Endothelial cell of umbilical vein (primary cell): ENCODE data around the gene ANKRD44. TPM values are rescaled to one million over a fixed set of nuclear protein-coding genes. Genes with fewer than 3 reads are reported as not detected.
A peak's percentile ranks its signal among the peaks of the same experiment; 100 is the strongest.

Source experiments
- BruUV-seq: library from RNA; stranded (reverse); fragments of 400-500 nt; replicated peaks from 2 replicates; lab custom pipeline; 2021; lab: Mats Ljungman, UMichigan
- CTCF ChIA-PET: fragments of 300-600, 350-600 bp; sonication (Branson Sonifier 250); formaldehyde crosslinking; loops from one replicate; lab custom pipeline; 2021; ENCODE audit warnings: antibody characterized with exemption, inconsistent platforms; lab: Charles Lee
- POLR2A ChIA-PET: fragments of 300-600, 350-600 bp; sonication (Branson Sonifier 250); formaldehyde crosslinking; loops from one replicate; lab custom pipeline; 2021; ENCODE audit warnings: antibody characterized with exemption, inconsistent platforms; lab: Charles Lee
- DNase-seq: peaks from one replicate; pipeline ENCODE4 v3.0.0-alpha.2; 2011; ENCODE audit warnings: low read depth, low spot score
- FAIRE-seq: peaks from 2 replicates; lab custom pipeline; 2011; peaks lifted over from hg19 to GRCh38; lab: Jason Lieb, UNC
- H2AFZ ChIP-seq: 2 replicates; pipeline ENCODE4 v1.6.0; 2012; ENCODE audit warnings: low read depth, low read length, control low read depth, inconsistent platforms
- H3K27ac ChIP-seq: 2 replicates; pipeline ENCODE4 v1.5.1; 2011; ENCODE audit warnings: low read depth, mild to moderate bottlenecking, control low read depth, low read length, moderate library complexity; ENCODE audit not compliant: insufficient read depth
- H3K27me3 ChIP-seq, 2 experiments: 2 replicates each; pipeline versions ENCODE4 v1.6.0 to v1.6.1; 2011; ENCODE audit warnings: low read length in 2 of 2, mixed read lengths in 1 of 2; ENCODE audit not compliant: control insufficient read depth in 2 of 2, insufficient read depth in 2 of 2
- H3K36me3 ChIP-seq, 2 experiments: 2 replicates in 1 of 2; 3 replicates in 1 of 2; pipeline ENCODE4 v1.5.1; 2011; ENCODE audit warnings: low read length in 2 of 2, mild to moderate bottlenecking in 1 of 2, moderate library complexity in 1 of 2; ENCODE audit not compliant: control insufficient read depth in 2 of 2, insufficient read depth in 2 of 2; ENCODE audit errors: extremely low read depth in 1 of 2
- H3K4me1 ChIP-seq: 3 replicates; pipeline ENCODE4 v1.5.1; 2011; ENCODE audit warnings: mild to moderate bottlenecking, low read length; ENCODE audit not compliant: control insufficient read depth, insufficient read depth; ENCODE audit errors: extremely low read depth
- H3K4me2 ChIP-seq: 2 replicates; pipeline ENCODE4 v1.6.1; 2011; ENCODE audit warnings: low read length, control low read depth, mixed read lengths; ENCODE audit not compliant: insufficient read depth
- H3K4me3 ChIP-seq, 3 experiments: fragments of 200-600 bp in 1 of 3; sonication (generic), shearing (Covaris generic) in 1 of 3; replicated peaks in 1 of 3; 2 replicates each; pipeline ENCODE4 v1.5.1; 2011 to 2016; ENCODE audit warnings: control low read depth in 3 of 3, low read length in 3 of 3, mild to moderate bottlenecking in 2 of 3, inconsistent platforms in 1 of 3, low read depth in 1 of 3, moderate library complexity in 1 of 3; ENCODE audit not compliant: insufficient read depth in 1 of 3
- H3K79me2 ChIP-seq: 2 replicates; pipeline ENCODE4 v1.6.0; 2012; ENCODE audit warnings: low read length, inconsistent platforms; ENCODE audit not compliant: control insufficient read depth, insufficient read depth
- H3K9ac ChIP-seq: replicated peaks from 2 replicates; pipeline ENCODE3; 2011; ENCODE audit warnings: low read length, control low read depth; ENCODE audit not compliant: insufficient read depth; ENCODE audit errors: extremely low read depth
- H3K9me1 ChIP-seq: replicated peaks from 3 replicates; pipeline ENCODE4 v1.6.0; 2011; ENCODE audit warnings: mild to moderate bottlenecking, low read length; ENCODE audit not compliant: control insufficient read depth, insufficient read depth; ENCODE audit errors: extremely low read depth
- H3K9me3 ChIP-seq: replicated peaks from 2 replicates; pipeline ENCODE4 v1.5.1; 2012; ENCODE audit warnings: low read length, inconsistent platforms; ENCODE audit not compliant: control insufficient read depth, insufficient read depth
- H4K20me1 ChIP-seq: replicated peaks from 2 replicates; pipeline ENCODE3; 2011; ENCODE audit warnings: mild to moderate bottlenecking, low read length; ENCODE audit not compliant: control insufficient read depth, insufficient read depth; ENCODE audit errors: extremely low read depth
- EZH2 ChIP-seq: IDR thresholded peaks from 2 replicates; pipeline ENCODE4 v1.6.1; 2012; ENCODE audit warnings: borderline replicate concordance, low read depth, mild to moderate bottlenecking, moderate library complexity, low read length, inconsistent platforms; ENCODE audit not compliant: severe bottlenecking
- FOS ChIP-seq: IDR thresholded peaks from 2 replicates; pipeline ENCODE4 v1.6.1; 2011; ENCODE audit warnings: mild to moderate bottlenecking, low read length, moderate library complexity, borderline replicate concordance; ENCODE audit not compliant: insufficient read depth
- GATA2 ChIP-seq: IDR thresholded peaks from 2 replicates; pipeline ENCODE4 v1.7.0; 2011; ENCODE audit warnings: low read depth, mild to moderate bottlenecking, moderate library complexity, mixed read lengths, low read length; ENCODE audit not compliant: insufficient read length, insufficient read depth
- JUN ChIP-seq: IDR thresholded peaks from 2 replicates; pipeline ENCODE4 v1.6.1; 2011; ENCODE audit warnings: borderline replicate concordance, low read depth; ENCODE audit not compliant: insufficient read length, insufficient read depth
- MYC ChIP-seq: IDR thresholded peaks from one replicate; pipeline ENCODE4 v1.6.1; 2011; ENCODE audit warnings: mild to moderate bottlenecking, low read depth, low read length
- POLR2A ChIP-seq: IDR thresholded peaks from 2 replicates; pipeline ENCODE4 v1.6.1; 2012; ENCODE audit warnings: low read depth, mild to moderate bottlenecking, control low read depth, low read length
- POLR2AphosphoS5 ChIP-seq: IDR thresholded peaks from 2 replicates; pipeline ENCODE4 v1.6.1; 2012; ENCODE audit warnings: low read depth, mild to moderate bottlenecking, control low read depth, low read length, moderate library complexity; ENCODE audit not compliant: insufficient read depth
- dilution Hi-C: fragments of 300-500 bp; cut with MboI; formaldehyde crosslinking; loops from one replicate; pipeline ENCODE4 v1.15.0; 2019; ENCODE audit warnings: low sequenced_read_pairs; ENCODE audit not compliant: extremely low pct_ligation_motif_present
- intact Hi-C: fragments of 100-400 bp; cut with micrococcal nuclease; formaldehyde crosslinking; loops from one replicate; pipeline ENCODE4 v1.10.0; 2022
- polyA plus RNA-seq, 4 experiments: library from polyadenylated mRNA; depleted of rRNA in 3 of 4; stranded (reverse) in 3 of 4; unstranded in 1 of 4; fragments of >200 nt; gene quantifications; 2 replicates each; pipeline versions ENCODE4 v1.2.1 to v1.2.3, GENCODE V29; 2011 to 2012; ENCODE audit warnings: missing spikeins in 1 of 4
- total RNA-seq: library from RNA; stranded (reverse); gene quantifications from 2 replicates; pipeline ENCODE4 v1.2.3, GENCODE V29; 2021
- TF ChIP-seq, protein P1 (sequence below): IDR thresholded peaks from 2 replicates; pipeline ENCODE4 v1.6.1; 2011; ENCODE audit not compliant: insufficient read depth, insufficient read length
- TF ChIP-seq, protein P2 (sequence below), 2 donors: IDR thresholded peaks; 1 replicate in 1 of 2; 2 replicates in 1 of 2; pipeline ENCODE4 v1.5.1; 2011; ENCODE audit warnings: low read length in 2 of 2, mild to moderate bottlenecking in 2 of 2, moderate library complexity in 2 of 2, control low read depth in 1 of 2, inconsistent platforms in 1 of 2, low read depth in 1 of 2; ENCODE audit not compliant: insufficient read depth in 1 of 2; ENCODE audit errors: extremely low read depth in 1 of 2

Gene ANKRD44
- total and polyA plus RNA-seq, 2 donors (not counting 3 experiments of a cell fraction or from before 2014, with no cell fraction given) = 3.4 to 6.1 TPM

DNA sequence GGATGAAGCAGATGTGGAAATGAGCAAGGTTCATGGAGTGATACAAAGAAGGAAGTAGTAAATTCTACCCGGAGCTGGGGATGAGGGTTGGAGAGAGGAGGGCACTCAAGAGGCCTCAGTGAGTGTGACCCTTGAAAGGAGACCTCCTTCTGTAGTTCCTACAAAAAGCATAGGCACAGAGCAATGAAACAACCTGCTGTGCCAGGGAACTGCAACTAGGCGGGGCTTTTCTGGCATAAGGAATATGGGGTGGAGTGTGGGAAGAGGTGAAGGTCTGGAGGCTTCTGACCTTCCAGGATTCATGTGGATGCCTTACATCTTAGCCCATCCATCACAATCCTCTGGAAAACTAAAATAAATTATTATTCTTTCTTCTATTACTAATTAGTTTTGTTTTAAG is 358.6 kb downstream of the ANKRD44 start:
- H2AFZ ChIP-seq = peak overlapping the region; percentile 53
- no peaks in the 10 kb centered on the region for H3K4me1 ChIP-seq
- ChIA-PET POLR2A (no interaction called here), CTCF (no interaction called here)
- H3K4me2 ChIP-seq = no peak overlapping the region
- BruUV-seq = no TSS peak
- FAIRE-seq = no peak
- no peaks in the 10 kb centered on the region for H4K20me1 ChIP-seq
- H3K9me1 ChIP-seq = no peaks in the 10 kb centered on the region
- H3K27me3 ChIP-seq = no peaks in the 10 kb centered on the region
- no peak for TF ChIP-seq MYC
- no peak for TF ChIP-seq GATA2
- TF ChIP-seq POLR2A = no peak
- TF ChIP-seq POLR2AphosphoS5 = no peak
- TF ChIP-seq JUN = no peak
- no peaks in the 10 kb centered on the region for H3K36me3 ChIP-seq
- dilution Hi-C loops (no loop called here), intact Hi-C loops (no loop called here)
- no peaks in the 10 kb centered on the region for H3K9me3 ChIP-seq
- no peak overlapping the region for H3K27ac ChIP-seq
- H3K4me3 ChIP-seq = no peak overlapping the region
- no peak overlapping the region for H3K9ac ChIP-seq
- no peaks in the 10 kb centered on the region for H3K79me2 ChIP-seq
- DNase-seq = no peak

DNA sequence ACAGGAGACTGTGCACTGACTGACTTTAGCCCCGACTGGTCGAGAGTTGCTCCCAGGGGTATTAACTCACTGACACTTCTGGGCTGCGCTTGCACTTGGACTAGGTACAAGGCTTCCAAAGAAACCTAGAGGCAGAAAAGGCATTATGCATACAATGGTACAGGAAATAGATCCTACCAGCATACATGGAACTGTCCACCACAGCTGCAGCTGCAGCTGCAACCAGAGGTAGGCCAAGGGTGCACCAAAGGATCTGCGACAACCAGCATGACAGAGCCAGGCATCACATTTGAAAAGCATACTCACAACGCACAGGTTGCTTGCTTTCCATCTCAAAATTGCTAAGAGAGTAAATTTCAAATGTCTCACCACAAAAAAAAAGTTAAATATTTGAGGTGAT is 361.5 kb downstream of the ANKRD44 start:
- Histone ChIP-seq H3K27me3 (no peaks in the 10 kb centered on the region), H3K27ac (no peak overlapping the region), H2AFZ (no peak overlapping the region), H4K20me1 (no peaks in the 10 kb centered on the region), H3K79me2 (no peaks in the 10 kb centered on the region), H3K4me1 (no peaks in the 10 kb centered on the region), H3K9ac (no peak overlapping the region), H3K4me3 (no peak overlapping the region), H3K4me2 (no peak overlapping the region), H3K9me1 (no peaks in the 10 kb centered on the region), H3K36me3 (no peaks in the 10 kb centered on the region), H3K9me3 (no peaks in the 10 kb centered on the region)
- TF ChIP-seq, protein P1, sequence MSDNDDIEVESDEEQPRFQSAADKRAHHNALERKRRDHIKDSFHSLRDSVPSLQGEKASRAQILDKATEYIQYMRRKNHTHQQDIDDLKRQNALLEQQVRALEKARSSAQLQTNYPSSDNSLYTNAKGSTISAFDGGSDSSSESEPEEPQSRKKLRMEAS = no peak
- TF ChIP-seq EZH2 (no peak), FOS (no peak), JUN (no peak), POLR2AphosphoS5 (no peak), MYC (no peak), POLR2A (no peak), GATA2 (no peak)
- TF ChIP-seq, protein P2, sequence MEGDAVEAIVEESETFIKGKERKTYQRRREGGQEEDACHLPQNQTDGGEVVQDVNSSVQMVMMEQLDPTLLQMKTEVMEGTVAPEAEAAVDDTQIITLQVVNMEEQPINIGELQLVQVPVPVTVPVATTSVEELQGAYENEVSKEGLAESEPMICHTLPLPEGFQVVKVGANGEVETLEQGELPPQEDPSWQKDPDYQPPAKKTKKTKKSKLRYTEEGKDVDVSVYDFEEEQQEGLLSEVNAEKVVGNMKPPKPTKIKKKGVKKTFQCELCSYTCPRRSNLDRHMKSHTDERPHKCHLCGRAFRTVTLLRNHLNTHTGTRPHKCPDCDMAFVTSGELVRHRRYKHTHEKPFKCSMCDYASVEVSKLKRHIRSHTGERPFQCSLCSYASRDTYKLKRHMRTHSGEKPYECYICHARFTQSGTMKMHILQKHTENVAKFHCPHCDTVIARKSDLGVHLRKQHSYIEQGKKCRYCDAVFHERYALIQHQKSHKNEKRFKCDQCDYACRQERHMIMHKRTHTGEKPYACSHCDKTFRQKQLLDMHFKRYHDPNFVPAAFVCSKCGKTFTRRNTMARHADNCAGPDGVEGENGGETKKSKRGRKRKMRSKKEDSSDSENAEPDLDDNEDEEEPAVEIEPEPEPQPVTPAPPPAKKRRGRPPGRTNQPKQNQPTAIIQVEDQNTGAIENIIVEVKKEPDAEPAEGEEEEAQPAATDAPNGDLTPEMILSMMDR (IDR thresholded peaks at IDR 0.05; ENCODE audit: extremely low read depth in 1 of 2, insufficient read depth in 1 of 2, low read depth in 1 of 2, low read length in 2 of 2) = no peak
- intact Hi-C loops = no loop called here
- BruUV-seq = no TSS peak
- DNase-seq (no peak), FAIRE-seq (no peak)
- ChIA-PET CTCF (interaction anchor here (1.0 kb wide), 1 partner anchor 25 kb away, joined by 3 read pairs; no protein-coding TSS in a partner anchor), POLR2A (no interaction called here)
- dilution Hi-C loops = no loop called here
